ENCODE data around the gene OR2AE1.
"Not testable (repeated sequence)": the region's sequence is repeated elsewhere in the genome, so short reads cannot be mapped to it uniquely, and the experiment has no call there.

The OR2AE1 gene

GRCh38 chr7:99893280-99893679, 16.4 kb upstream of the OR2AE1 start:
- H3K9me3 Mint-ChIP-seq, result peaks cover 15% of the 10 kb centered on the region
- no peak overlapping the region for H3K4me3 Mint-ChIP-seq
- intact Hi-C loops (cut with micrococcal nuclease), result no loop called here
- no peaks in the 10 kb centered on the region for H3K27me3 Mint-ChIP-seq
- peaks cover 7% of the 10 kb centered on the region for H3K4me1 Mint-ChIP-seq (ENCODE audit: low read depth)
- H3K27ac Mint-ChIP-seq, result no peak overlapping the region
- H3K36me3 Mint-ChIP-seq (ENCODE audit: low read depth), result peaks cover 55% of the 10 kb centered on the region

DNA sequence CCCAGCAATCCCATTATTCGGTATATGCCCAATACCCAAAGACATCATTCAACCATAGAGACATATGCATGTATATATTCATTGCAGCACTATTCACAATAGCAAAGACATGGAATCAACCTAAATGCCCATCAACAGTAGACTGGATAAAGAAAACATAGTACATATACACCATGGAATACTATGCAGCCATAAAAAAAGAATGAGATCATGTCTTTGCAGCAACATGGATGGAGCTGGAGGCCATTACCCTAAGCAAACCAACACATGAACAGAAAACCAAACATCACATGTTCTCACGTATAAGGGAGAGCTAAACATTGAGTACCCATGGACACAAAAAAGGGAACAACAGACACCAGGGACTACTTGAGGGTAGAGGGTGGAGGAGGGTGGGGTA, 13.5 kb upstream of the OR2AE1 start:
- intact Hi-C loops (cut with micrococcal nuclease); H3K4me3 Mint-ChIP-seq; H3K4me1 Mint-ChIP-seq (ENCODE audit: low read depth); H3K27ac Mint-ChIP-seq; H3K27me3 Mint-ChIP-seq: not testable (repeated sequence)
- peaks cover 56% of the 10 kb centered on the region for H3K36me3 Mint-ChIP-seq (ENCODE audit: low read depth)
- H3K9me3 Mint-ChIP-seq, result peaks cover 15% of the 10 kb centered on the region

DNA sequence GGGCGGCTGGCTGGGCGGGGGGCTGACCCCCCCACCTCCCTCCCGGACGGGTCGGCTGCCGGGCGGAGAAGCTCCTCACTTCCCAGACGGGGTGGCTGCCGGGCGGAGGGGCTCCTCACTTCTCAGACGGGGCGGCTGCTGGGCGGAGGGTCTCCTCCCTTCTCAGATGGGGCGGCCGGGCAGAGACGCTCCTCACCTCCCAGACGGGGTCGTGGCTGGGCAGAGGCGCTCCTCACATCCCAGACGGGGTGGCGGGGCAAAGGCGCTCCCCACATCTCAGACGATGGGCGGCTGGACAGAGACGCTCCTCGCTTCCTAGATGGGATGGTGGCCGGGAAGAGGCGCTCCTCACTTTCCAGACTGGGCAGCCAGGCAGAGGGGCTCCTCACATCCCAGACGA, 11.5 kb upstream of the OR2AE1 start:
- H3K9me3 Mint-ChIP-seq, result peaks cover 21% of the 10 kb centered on the region
- H3K27me3 Mint-ChIP-seq; H3K4me1 Mint-ChIP-seq (ENCODE audit: low read depth); H3K27ac Mint-ChIP-seq; H3K4me3 Mint-ChIP-seq; intact Hi-C loops (cut with micrococcal nuclease): not testable (repeated sequence)
- peaks cover 50% of the 10 kb centered on the region for H3K36me3 Mint-ChIP-seq (ENCODE audit: low read depth)

DNA sequence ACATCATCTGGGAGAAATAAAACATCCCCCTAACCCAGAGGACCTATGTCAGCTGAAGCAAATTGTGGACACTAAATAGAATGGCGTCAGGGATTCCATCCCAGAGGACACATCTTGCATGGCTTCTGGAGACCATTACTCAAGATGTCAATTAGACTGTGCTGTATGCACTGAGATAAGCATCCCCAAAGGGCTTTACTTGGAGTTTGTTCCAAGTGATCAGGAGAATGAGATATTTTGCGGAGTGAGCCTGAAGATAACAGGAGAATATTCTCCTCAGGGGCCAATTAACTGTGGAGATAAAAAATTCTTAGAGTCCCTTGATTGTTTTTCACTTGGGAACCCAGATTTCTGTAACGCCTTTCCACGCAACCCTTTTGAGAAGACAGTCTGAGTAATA, 4.5 kb upstream of the OR2AE1 start:
- H3K4me1 Mint-ChIP-seq (ENCODE audit: low read depth), result no peaks in the 10 kb centered on the region
- no peak overlapping the region for H3K27ac Mint-ChIP-seq
- H3K36me3 Mint-ChIP-seq (ENCODE audit: low read depth), result no peaks in the 10 kb centered on the region

DNA sequence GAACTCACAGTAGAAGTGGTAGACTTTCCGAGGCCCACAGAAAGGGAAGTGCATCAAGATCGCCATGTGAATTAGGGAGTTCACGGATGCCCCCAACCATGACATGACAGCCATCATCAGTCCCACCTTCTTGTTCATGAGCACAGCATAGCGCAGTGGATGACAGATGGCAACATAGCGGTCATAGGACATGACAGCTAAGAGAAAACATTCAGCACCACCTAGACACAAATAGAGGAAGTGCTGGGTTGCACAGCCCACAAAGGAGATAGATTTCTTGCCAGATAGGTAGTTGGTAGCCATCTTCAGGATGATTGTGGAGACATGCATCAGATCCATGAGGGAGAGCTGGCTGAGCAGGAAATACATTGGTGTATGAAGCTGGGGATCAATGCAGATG, 342 bp downstream of the OR2AE1 start:
- no peak overlapping the region for H3K27ac Mint-ChIP-seq
- H3K4me1 Mint-ChIP-seq (ENCODE audit: low read depth), result no peaks in the 10 kb centered on the region
- intact Hi-C loops (cut with micrococcal nuclease), result no loop called here
- no peaks in the 10 kb centered on the region for H3K9me3 Mint-ChIP-seq
- no peaks in the 10 kb centered on the region for H3K36me3 Mint-ChIP-seq (ENCODE audit: low read depth)
- H3K27me3 Mint-ChIP-seq, result no peaks in the 10 kb centered on the region
- no peak overlapping the region for H3K4me3 Mint-ChIP-seq

More for the DNA sequence above, 4.5 kb upstream of the OR2AE1 start:
- intact Hi-C loops (cut with micrococcal nuclease), result no loop called here
- no peaks in the 10 kb centered on the region for H3K27me3 Mint-ChIP-seq
- H3K4me3 Mint-ChIP-seq, result no peak overlapping the region
- H3K9me3 Mint-ChIP-seq, result peaks cover 5% of the 10 kb centered on the region

DNA sequence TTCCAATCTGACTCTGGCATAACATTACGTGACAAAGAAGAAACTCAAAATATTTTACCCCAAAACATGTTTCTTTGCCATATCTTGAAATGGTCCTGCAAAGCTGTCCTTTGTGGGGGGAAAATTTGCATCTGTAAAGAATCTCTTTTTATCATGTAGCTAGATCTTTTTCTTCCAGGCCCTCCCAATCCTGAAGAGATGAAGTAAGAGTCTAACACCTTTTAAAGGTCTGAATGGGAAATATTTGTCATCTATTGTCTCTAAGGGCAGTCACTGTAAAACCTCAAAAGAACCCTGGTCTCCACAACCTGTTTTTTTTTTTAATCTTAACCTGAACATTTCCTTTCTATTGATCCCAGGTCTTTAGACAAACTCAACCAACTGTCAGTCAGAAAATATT, 8.6 kb downstream of the OR2AE1 start:
- H3K27me3 Mint-ChIP-seq, result peaks cover 8% of the 10 kb centered on the region
- intact Hi-C loops (cut with micrococcal nuclease), result loop anchor here (10.0 kb wide), 1 partner anchor 63 kb away; no protein-coding TSS in a partner anchor
- H3K27ac Mint-ChIP-seq, result no peak overlapping the region
- no peak overlapping the region for H3K4me3 Mint-ChIP-seq
- H3K36me3 Mint-ChIP-seq (ENCODE audit: low read depth), result no peaks in the 10 kb centered on the region
- no peaks in the 10 kb centered on the region for H3K4me1 Mint-ChIP-seq (ENCODE audit: low read depth)
- H3K9me3 Mint-ChIP-seq, result no peaks in the 10 kb centered on the region

DNA sequence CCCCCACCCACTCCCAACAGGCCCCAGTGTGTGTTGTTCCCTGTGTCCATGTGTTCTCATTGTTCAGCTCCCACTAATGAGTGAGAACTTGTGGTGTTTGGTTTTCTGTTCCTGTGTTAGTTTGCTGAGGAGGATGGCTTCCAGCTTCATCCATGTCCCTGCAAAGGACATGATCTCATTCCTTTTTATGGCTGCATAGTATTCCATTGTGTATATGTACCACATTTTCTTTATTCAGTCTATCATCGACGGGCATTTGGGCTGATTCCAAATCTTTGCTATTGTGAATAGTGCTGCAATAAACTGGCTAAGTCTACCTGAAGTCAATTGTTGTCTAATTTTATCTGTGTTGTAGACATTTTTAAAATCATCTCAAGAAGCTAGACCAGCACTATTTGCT, 9.4 kb downstream of the OR2AE1 start:
- not testable (repeated sequence) for H3K27ac Mint-ChIP-seq; H3K27me3 Mint-ChIP-seq; H3K4me3 Mint-ChIP-seq; H3K4me1 Mint-ChIP-seq (ENCODE audit: low read depth); H3K36me3 Mint-ChIP-seq (ENCODE audit: low read depth); H3K9me3 Mint-ChIP-seq
- intact Hi-C loops (cut with micrococcal nuclease), result loop anchor here (10.0 kb wide), 1 partner anchor 63 kb away; no protein-coding TSS in a partner anchor

- H3K9me3 Mint-ChIP-seq, result no peaks in the 10 kb centered on the region
- intact Hi-C loops (cut with micrococcal nuclease), result loop anchor here (10.0 kb wide), 1 partner anchor 59 kb away; no protein-coding TSS in a partner anchor
- no peak overlapping the region for H3K27ac Mint-ChIP-seq
- H3K27me3 Mint-ChIP-seq, result peaks cover 9% of the 10 kb centered on the region
- no peaks in the 10 kb centered on the region for H3K4me1 Mint-ChIP-seq (ENCODE audit: low read depth)
- no peaks in the 10 kb centered on the region for H3K36me3 Mint-ChIP-seq (ENCODE audit: low read depth)
- no peak overlapping the region for H3K4me3 Mint-ChIP-seq
These were observed 12.9 kb downstream of the OR2AE1 start for GRCh38 chr7:99863847-99864440.

DNA sequence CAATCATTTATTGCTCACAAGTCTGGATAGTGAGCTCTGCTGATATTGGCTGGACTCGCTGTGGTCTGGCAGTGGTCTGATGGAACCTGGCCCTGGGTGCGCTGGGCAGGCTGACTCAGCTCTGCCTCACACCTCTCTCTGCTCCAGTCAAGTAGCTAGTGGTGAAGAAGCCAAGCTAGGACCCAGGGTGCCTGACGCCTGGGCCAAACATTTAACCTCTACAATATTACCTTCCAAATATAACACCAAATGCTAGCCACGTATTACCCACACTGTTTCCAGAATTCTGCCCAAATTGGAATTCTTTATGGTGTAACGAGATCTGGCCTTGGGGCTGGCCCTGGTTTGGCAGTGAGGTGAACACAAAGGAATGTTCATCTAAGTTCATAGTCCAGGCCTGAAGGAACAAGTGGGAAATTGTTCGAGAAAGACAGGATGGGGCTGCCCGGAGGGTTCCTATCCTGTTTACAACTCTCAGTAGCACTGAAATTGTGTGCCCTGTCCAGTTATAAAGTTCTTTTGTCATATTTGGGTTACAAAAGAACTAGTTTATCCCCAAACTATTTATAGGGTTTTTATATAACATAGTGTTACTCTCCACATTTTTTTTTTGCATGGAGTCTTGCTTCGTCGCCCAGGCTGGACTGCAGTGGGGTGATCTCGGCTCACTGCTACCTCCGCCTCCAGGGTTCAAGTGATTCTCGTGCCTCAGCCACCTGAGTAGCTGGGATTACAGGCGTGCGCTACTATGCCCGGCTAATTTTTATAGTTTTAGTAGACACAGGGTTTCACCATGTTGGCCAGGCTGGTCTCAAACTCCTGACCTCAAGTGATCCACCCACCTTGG, 16.3 kb downstream of the OR2AE1 start:
- intact Hi-C loops (cut with micrococcal nuclease), result loop anchor here (10.0 kb wide), 1 partner anchor 56 kb away; no protein-coding TSS in a partner anchor
- Mint-ChIP-seq H3K36me3 (ENCODE audit: low read depth) (no peaks in the 10 kb centered on the region), H3K27ac (no peak overlapping the region), H3K4me1 (ENCODE audit: low read depth) (no peaks in the 10 kb centered on the region), H3K9me3 (no peaks in the 10 kb centered on the region), H3K4me3 (no peak overlapping the region), H3K27me3 (peaks cover 11% of the 10 kb centered on the region)

DNA sequence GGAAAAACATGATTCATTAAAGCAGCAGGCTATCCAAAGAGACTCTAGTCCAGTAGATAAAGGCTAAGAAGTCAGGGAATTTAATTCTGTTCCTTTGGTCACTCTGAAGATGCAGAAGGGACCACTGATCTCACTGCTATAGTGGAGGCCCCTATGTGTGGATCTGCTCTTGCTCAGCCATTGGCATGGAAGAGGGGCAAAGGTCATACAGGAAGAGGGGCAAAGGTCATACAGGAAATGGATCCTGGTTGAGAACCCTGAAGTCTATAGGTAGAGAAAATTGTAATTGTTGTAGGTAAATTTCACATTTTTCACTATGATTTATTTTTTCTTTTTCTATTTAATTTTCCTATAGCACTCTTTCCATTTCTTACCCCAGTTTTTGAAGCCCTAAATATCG, 21.6 kb downstream of the OR2AE1 start:
- Mint-ChIP-seq H3K4me1 (ENCODE audit: low read depth) (no peaks in the 10 kb centered on the region), H3K9me3 (no peaks in the 10 kb centered on the region), H3K27me3 (peaks cover 10% of the 10 kb centered on the region), H3K36me3 (ENCODE audit: low read depth) (no peaks in the 10 kb centered on the region), H3K27ac (no peak overlapping the region), H3K4me3 (no peak overlapping the region)
- intact Hi-C loops (cut with micrococcal nuclease), result no loop called here

GRCh38 chr7:99848420-99849216, 28.2 kb downstream of the OR2AE1 start:
- H3K27me3 Mint-ChIP-seq, result peaks cover 2% of the 10 kb centered on the region
- no peaks in the 10 kb centered on the region for H3K36me3 Mint-ChIP-seq (ENCODE audit: low read depth)
- no peak overlapping the region for H3K27ac Mint-ChIP-seq
- no peaks in the 10 kb centered on the region for H3K4me1 Mint-ChIP-seq (ENCODE audit: low read depth)
- intact Hi-C loops (cut with micrococcal nuclease), result loop anchor here (10.0 kb wide), 1 partner anchor 264 kb away; no protein-coding TSS in a partner anchor
- no peaks in the 10 kb centered on the region for H3K9me3 Mint-ChIP-seq
- H3K4me3 Mint-ChIP-seq, result no peak overlapping the region

DNA sequence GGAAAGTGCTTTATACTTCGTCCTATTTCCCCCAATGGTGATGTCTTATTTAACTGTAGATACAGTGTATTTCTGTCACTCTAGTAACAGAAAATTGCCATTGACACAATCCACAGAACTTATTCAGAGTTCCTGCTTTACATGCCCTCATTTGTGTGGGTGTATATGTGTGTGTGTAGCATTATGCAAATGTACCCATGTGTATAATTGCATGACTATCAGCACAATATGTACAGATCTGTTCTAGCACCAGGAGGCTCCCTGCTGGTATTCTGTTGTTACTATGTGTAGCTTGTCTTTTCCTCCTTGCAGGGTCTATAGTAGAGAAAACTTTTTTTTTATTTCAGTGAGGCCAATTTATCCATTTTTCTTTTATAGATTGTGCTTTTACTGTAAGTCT, 32.5 kb downstream of the OR2AE1 start:
- intact Hi-C loops (cut with micrococcal nuclease), result loop anchor here (10.0 kb wide), 1 partner anchor 260 kb away; no protein-coding TSS in a partner anchor
- no peaks in the 10 kb centered on the region for H3K4me1 Mint-ChIP-seq (ENCODE audit: low read depth)
- no peak overlapping the region for H3K27ac Mint-ChIP-seq
- H3K9me3 Mint-ChIP-seq, result no peaks in the 10 kb centered on the region
- H3K36me3 Mint-ChIP-seq (ENCODE audit: low read depth), result no peaks in the 10 kb centered on the region
- H3K27me3 Mint-ChIP-seq, result no peaks in the 10 kb centered on the region
- H3K4me3 Mint-ChIP-seq, result no peak overlapping the region

GRCh38 chr7:99843808-99844207, 33.0 kb downstream of the OR2AE1 start:
- Mint-ChIP-seq H3K9me3 (no peaks in the 10 kb centered on the region), H3K27ac (no peak overlapping the region)

GRCh38 chr7:99842926-99843325, 33.9 kb downstream of the OR2AE1 start:
- Mint-ChIP-seq H3K27me3 (no peaks in the 10 kb centered on the region), H3K36me3 (ENCODE audit: low read depth) (no peaks in the 10 kb centered on the region), H3K4me1 (ENCODE audit: low read depth) (peaks cover 4% of the 10 kb centered on the region), H3K9me3 (no peaks in the 10 kb centered on the region), H3K27ac (no peak overlapping the region), H3K4me3 (no peak overlapping the region)
- intact Hi-C loops (cut with micrococcal nuclease), result loop anchor here (10.0 kb wide), 1 partner anchor 258 kb away; no protein-coding TSS in a partner anchor

More at GRCh38 chr7:99843808-99844207, 33.0 kb downstream of the OR2AE1 start:
- intact Hi-C loops (cut with micrococcal nuclease), result loop anchor here (10.0 kb wide), 1 partner anchor 259 kb away; no protein-coding TSS in a partner anchor
- Mint-ChIP-seq H3K36me3 (ENCODE audit: low read depth) (no peaks in the 10 kb centered on the region), H3K4me3 (no peak overlapping the region), H3K4me1 (ENCODE audit: low read depth) (no peaks in the 10 kb centered on the region), H3K27me3 (no peaks in the 10 kb centered on the region)

Data from dendritic cell treated with granulocyte-macrophage colony-stimulating factor and Interleukin-4, amounts not matched to agents 40 ng/mL and 50 ng/mL, for 4 days (primary cell).